ENCODE measurements around the gene LRRC8D.

LRRC8D gene

DNA sequence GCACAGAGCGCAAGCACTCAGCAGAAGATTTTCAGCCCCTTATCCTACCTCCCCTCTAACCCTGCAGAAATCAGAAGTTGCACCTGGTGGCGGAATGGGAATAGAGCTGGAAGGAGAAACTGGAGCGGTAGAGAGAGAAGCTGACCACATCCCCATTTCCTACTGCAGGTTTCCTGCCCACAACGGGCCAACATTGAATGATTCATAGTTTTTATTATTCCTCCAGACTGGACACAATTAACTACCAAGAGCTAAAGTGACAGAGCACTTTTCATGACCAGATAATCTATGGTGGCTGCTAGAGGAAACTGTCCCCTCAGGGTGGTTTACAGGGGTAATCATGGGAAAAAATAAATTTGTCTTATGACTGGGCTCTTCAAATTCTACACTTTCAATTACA lies 21.3 kb upstream of the LRRC8D start:
- DNase-seq (no peak), ATAC-seq (no peak)
- no peaks in the 10 kb centered on the region for H3K9me3 Mint-ChIP-seq
- no peaks in the 10 kb centered on the region for H3K36me3 Mint-ChIP-seq (ENCODE audit: low read depth)
- H3K27ac Mint-ChIP-seq: no peak overlapping the region
- peaks cover 20% of the 10 kb centered on the region for H3K4me1 Mint-ChIP-seq
- no peaks in the 10 kb centered on the region for H3K27me3 Mint-ChIP-seq
- H3K4me3 Mint-ChIP-seq: no peak overlapping the region

DNA sequence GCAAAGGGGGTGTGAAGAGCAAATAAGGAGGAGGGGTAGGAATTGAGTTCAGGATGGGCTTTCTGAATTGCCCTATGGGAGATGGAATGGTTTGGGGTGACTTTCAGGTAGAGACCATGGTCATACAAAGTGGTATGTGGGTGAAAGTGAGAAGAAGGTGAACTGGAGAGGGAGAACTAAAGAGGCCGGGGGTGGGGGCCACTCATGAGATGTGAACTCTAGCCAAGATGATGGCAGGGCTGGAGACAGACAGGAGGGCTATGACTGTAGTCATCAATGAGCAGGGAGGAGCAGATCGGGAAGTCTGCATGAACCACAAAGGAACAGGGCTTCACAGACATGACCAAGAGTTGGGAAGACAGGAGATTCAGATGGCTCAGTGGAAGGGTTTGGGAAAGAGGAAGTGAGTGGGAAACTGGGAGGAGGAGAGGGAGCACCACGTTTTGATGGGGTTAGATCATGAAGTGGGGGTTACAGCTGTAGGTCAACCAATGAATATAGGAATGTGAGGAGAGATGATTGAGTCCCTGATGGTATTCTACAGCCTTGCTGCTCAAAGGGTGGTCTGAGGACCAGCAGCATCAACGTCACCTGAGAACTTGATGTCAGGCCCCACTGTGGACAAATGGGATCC lies 20.7 kb upstream of the LRRC8D start:
- ATAC-seq (no peak), DNase-seq (no peak)
- Mint-ChIP-seq H3K27ac (no peak overlapping the region), H3K4me3 (no peak overlapping the region), H3K4me1 (peaks cover 20% of the 10 kb centered on the region), H3K27me3 (no peaks in the 10 kb centered on the region), H3K36me3 (ENCODE audit: low read depth) (no peaks in the 10 kb centered on the region), H3K9me3 (no peaks in the 10 kb centered on the region)

DNA sequence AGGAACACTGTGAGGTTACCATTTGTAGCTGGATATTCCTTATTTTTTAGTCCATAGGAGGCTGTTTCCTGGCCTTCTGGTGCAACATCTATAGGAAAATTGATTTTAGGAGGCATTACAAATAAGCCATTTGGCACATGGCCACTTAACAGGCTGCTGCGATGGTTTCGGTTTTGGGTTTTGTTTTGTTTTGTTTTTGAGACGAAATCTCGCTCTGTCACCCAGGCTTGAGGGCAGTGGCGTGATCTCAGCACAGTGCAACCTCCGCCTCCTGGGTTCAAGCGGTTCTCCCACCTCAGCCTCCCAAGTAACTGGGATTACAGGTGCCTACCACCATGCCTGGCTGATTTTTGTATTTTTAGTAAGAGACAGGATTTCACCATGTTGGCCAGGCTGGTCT lies 20.1 kb upstream of the LRRC8D start:
- no peak overlapping the region for H3K27ac Mint-ChIP-seq

DNA sequence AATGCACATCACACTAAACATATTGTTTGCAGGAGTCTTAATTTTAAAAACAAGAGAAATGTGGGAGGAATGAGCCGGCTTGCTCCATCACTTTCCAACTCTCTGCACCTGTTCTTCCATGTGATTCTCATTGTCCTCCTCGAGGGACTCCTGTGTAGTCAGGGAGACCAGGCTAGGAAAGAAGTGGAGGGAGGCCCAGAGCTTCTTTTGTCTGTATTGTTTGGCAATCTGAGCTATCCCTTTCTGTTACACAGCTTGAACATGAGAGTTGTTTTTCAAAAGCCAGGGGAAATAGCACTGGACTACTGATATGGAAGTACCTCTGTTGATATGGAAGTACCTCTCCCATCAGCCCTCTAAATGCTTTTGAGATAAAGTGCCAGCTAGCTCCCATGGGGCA lies 18.8 kb upstream of the LRRC8D start:
- no peaks in the 10 kb centered on the region for H3K36me3 Mint-ChIP-seq (ENCODE audit: low read depth)
- peaks cover 20% of the 10 kb centered on the region for H3K4me1 Mint-ChIP-seq
- no peaks in the 10 kb centered on the region for H3K27me3 Mint-ChIP-seq
- H3K9me3 Mint-ChIP-seq: no peaks in the 10 kb centered on the region
- ATAC-seq: no peak
- H3K4me3 Mint-ChIP-seq: no peak overlapping the region
- H3K27ac Mint-ChIP-seq: no peak overlapping the region
- DNase-seq: no peak

More for the DNA sequence above, 20.1 kb upstream of the LRRC8D start:
- Mint-ChIP-seq H3K36me3 (ENCODE audit: low read depth) (no peaks in the 10 kb centered on the region), H3K27me3 (no peaks in the 10 kb centered on the region), H3K4me1 (peaks cover 20% of the 10 kb centered on the region), H3K9me3 (no peaks in the 10 kb centered on the region), H3K4me3 (no peak overlapping the region)
- ATAC-seq (no peak), DNase-seq (no peak)

DNA sequence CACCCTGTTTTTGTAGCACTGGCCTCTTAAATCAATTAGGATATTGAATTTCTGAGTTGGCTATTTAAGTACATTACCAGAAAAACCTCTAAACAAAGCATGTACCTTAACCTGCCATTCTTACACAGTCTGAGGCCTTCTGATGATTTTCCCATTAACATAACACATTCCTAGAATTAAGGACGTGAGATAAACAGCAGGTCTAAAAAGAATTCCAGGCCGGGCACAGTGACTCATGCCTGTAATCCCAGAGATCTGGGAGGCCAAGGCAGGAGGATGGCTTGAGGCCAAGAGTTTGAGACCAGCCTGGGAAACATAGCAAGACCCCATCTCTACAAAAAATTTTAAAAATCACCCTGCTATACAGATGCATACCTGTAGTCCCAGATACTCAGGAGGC lies 18.0 kb upstream of the LRRC8D start:
- no peak overlapping the region for H3K27ac Mint-ChIP-seq
- DNase-seq: no peak
- H3K4me1 Mint-ChIP-seq: peaks cover 20% of the 10 kb centered on the region
- H3K9me3 Mint-ChIP-seq: no peaks in the 10 kb centered on the region
- H3K4me3 Mint-ChIP-seq: no peak overlapping the region
- no peak for ATAC-seq
- no peaks in the 10 kb centered on the region for H3K36me3 Mint-ChIP-seq (ENCODE audit: low read depth)
- no peaks in the 10 kb centered on the region for H3K27me3 Mint-ChIP-seq

DNA sequence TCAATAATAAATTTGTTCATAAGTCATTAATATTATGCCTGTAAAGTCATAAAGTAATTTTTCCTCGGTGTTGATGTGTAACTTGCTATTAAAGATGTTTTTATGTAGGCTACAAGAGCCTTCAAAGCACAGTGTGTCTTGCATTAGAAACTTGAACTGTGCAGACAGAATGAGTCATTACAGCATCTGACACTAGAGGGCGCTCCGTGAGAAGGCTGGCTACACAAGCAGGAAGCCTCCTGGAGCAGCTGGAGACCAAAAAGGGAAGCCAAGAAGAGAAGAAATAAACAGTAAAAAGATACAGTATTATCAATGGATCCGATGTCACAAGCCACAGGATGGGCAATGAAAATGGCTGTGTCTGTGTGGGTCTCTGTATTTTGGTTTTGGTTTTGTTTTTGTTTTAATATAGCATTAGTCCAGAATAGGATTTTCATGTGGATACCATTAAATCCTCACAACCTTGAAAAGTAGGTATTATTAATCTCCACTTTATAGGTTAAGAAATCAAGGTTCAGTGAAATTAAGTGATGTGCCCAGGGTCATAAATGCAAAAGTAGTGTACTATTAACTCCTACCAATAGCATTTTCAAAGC lies 16.1 kb upstream of the LRRC8D start:
- no peak overlapping the region for H3K27ac Mint-ChIP-seq
- peaks cover 9% of the 10 kb centered on the region for H3K4me1 Mint-ChIP-seq
- no peak overlapping the region for H3K4me3 Mint-ChIP-seq
- H3K36me3 Mint-ChIP-seq (ENCODE audit: low read depth): no peaks in the 10 kb centered on the region
- DNase-seq: peak; percentile 89
- ATAC-seq: peak; percentile 80
- no peaks in the 10 kb centered on the region for H3K9me3 Mint-ChIP-seq
- H3K27me3 Mint-ChIP-seq: peaks cover 4% of the 10 kb centered on the region

DNA sequence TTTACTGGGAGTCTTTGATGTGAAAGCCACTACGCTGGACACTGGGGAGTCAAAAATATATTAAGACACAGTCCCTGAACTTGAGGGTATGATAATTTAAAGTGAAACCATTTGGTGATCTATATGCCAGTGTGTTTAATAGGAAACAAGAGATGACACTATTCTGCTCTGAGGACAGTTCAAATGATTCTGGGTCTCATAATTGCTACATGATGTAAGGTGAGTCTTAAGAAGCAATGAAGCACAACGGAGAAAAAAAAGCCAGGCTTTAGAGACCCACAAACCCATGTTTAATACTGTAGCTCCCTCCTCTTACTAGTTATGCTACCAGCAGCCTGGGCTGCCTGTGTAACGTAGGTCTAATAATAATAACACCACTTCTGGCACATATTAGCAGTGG lies 14.2 kb upstream of the LRRC8D start:
- no peaks in the 10 kb centered on the region for H3K4me1 Mint-ChIP-seq
- DNase-seq (no peak), ATAC-seq (no peak)
- no peak overlapping the region for H3K27ac Mint-ChIP-seq
- peaks cover 4% of the 10 kb centered on the region for H3K27me3 Mint-ChIP-seq
- H3K9me3 Mint-ChIP-seq: no peaks in the 10 kb centered on the region
- H3K4me3 Mint-ChIP-seq: no peak overlapping the region
- H3K36me3 Mint-ChIP-seq (ENCODE audit: low read depth): no peaks in the 10 kb centered on the region

DNA sequence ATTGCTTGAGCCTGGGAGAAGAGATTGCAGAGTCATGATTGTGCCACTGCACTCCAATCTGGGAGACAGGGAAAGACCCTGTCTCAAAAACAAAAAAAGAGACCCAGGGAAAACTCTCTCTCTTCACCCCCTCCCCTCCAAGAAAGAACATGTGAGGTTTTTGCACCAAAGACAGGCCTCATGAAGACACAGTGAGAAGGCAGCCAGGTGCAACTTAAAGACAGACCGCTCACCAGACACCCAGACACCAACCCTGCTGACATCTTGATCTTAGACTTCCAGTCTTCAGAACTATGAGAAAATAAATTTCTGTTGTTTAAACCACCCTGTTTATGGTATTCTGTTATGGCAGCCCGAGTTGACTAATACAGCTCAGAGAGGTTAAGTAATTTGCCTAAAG lies 13.3 kb upstream of the LRRC8D start:
- Mint-ChIP-seq H3K27me3 (peaks cover 4% of the 10 kb centered on the region), H3K27ac (no peak overlapping the region), H3K36me3 (ENCODE audit: low read depth) (no peaks in the 10 kb centered on the region), H3K4me1 (no peaks in the 10 kb centered on the region), H3K4me3 (no peak overlapping the region), H3K9me3 (no peaks in the 10 kb centered on the region)
- ATAC-seq: no peak
- no peak for DNase-seq

DNA sequence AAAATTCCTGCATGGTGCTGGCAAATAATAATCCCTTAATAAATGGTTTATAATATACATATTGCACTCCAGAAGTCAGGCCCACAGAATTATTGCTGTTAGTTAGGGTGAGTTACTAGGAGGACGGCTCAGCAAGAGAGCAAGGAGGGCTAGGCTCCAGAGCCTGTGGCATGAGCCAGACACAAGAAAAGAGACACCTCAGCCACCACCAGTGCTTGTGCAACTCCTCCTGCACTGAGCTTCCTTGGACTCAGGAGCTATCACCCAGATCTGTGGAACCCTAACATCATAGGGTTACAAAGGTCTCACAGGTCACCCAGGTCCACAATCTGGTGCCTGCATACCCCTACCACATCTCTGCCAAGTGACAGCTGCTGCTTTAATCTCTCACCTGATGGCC lies 12.8 kb upstream of the LRRC8D start:
- H3K36me3 Mint-ChIP-seq (ENCODE audit: low read depth): no peaks in the 10 kb centered on the region
- H3K27ac Mint-ChIP-seq: no peak overlapping the region
- H3K9me3 Mint-ChIP-seq: no peaks in the 10 kb centered on the region
- no peak overlapping the region for H3K4me3 Mint-ChIP-seq
- H3K4me1 Mint-ChIP-seq: peaks cover 3% of the 10 kb centered on the region
- no peak for DNase-seq
- no peak for ATAC-seq
- peaks cover 5% of the 10 kb centered on the region for H3K27me3 Mint-ChIP-seq

DNA sequence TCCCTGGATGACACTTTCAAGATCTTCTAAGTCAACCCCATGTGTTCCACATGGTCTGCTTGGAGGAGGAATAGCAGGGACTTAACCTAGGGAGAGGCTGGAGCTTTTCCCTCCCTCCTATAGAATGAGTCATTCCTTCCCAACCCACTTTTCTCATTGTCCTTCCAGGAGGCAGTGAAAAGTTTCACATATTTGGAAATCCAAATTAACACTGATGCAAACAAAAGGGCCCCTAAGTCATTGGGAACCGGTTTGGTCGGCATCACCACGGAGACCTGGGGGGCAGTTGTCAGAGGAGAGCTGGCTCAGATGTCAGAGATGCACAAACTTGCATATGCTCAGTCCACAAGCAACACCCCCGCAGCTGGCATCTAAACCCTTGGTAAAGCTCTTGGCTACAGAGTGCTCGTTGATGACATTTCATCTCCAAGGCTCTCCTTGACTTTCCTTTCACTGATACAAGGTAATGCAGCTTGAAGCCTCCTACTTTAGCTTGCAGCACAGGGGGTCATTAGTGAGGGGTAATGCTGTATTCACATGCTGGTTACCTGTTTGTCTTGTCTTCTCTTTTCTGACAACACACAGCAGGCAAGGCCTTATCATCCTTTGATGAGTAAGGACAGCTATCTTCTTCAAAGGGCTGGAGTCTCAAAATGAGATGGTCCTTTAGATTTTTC lies 12.3 kb upstream of the LRRC8D start:
- H3K27me3 Mint-ChIP-seq: peaks cover 6% of the 10 kb centered on the region
- DNase-seq (no peak), ATAC-seq (no peak)
- no peaks in the 10 kb centered on the region for H3K9me3 Mint-ChIP-seq
- H3K4me1 Mint-ChIP-seq: peaks cover 5% of the 10 kb centered on the region
- no peak overlapping the region for H3K4me3 Mint-ChIP-seq
- no peaks in the 10 kb centered on the region for H3K36me3 Mint-ChIP-seq (ENCODE audit: low read depth)
- H3K27ac Mint-ChIP-seq: no peak overlapping the region

DNA sequence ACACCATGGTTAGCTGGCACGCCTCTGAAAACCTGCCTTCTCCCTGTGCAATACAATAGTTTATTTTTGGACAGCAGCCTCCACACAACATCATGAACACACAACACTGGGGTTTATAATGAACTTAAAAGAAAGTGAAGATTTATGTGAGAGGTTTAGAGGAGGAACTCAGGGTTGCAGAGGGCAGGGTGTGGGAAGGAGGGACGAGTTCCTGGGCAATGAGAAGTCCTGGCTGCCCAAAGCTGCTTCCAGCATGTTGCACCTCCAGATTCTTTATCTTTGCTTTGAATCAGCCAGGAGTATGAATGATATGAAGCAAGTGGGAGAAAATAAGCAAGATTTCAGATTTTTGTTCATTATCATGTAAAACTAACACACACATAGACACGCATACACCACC lies 11.3 kb upstream of the LRRC8D start:
- ATAC-seq: no peak
- no peak overlapping the region for H3K27ac Mint-ChIP-seq
- H3K4me3 Mint-ChIP-seq: no peak overlapping the region
- no peak for DNase-seq
- H3K9me3 Mint-ChIP-seq: no peaks in the 10 kb centered on the region
- H3K27me3 Mint-ChIP-seq: peaks cover 6% of the 10 kb centered on the region
- peaks cover 7% of the 10 kb centered on the region for H3K4me1 Mint-ChIP-seq
- H3K36me3 Mint-ChIP-seq (ENCODE audit: low read depth): no peaks in the 10 kb centered on the region

DNA sequence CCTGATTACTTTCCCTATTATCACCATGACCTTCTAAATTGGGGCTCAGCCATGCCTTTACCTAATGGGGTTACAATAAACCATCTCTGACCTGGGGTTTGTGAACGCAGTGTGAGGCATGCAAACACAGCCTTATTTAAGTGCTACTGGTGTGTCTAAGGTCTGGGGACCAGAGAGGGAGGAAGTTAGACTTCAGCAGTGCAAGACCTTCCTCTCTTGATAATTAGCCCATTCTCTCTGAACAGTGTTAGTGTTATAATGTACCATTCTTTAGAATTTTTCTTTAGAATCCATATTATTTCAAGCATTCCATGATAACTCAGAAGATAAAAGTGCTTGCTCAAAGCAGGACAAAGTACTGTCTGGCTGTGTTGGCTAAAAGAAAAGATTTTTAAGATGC lies 10.5 kb upstream of the LRRC8D start:
- Mint-ChIP-seq H3K27me3 (peaks cover 6% of the 10 kb centered on the region), H3K4me3 (no peak overlapping the region), H3K36me3 (ENCODE audit: low read depth) (no peaks in the 10 kb centered on the region), H3K27ac (no peak overlapping the region), H3K4me1 (peaks cover 11% of the 10 kb centered on the region), H3K9me3 (no peaks in the 10 kb centered on the region)
- ATAC-seq: no peak
- DNase-seq: no peak

DNA sequence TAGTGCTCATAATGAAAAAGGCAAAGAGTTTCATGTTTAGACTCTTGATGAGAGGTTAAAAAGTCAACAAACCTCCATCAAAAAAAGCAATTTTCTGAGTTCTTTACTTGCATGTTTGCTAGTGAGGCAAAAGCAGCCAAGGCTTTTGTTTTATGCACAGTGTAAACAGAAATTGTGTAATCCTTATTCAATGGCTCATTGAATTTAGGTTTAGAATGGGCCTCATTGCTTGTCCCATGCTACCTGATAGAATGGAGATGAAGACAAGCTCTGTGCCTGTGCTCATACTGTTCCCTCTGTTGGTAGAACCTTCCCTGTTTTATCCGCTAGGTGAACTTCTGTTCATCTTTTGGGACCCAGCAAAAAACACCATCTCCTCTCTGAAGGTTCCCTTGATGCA lies 10.0 kb upstream of the LRRC8D start:
- H3K36me3 Mint-ChIP-seq (ENCODE audit: low read depth): no peaks in the 10 kb centered on the region
- H3K4me3 Mint-ChIP-seq: no peak overlapping the region
- H3K9me3 Mint-ChIP-seq: no peaks in the 10 kb centered on the region
- no peak for ATAC-seq
- peaks cover 6% of the 10 kb centered on the region for H3K27me3 Mint-ChIP-seq
- H3K4me1 Mint-ChIP-seq: peaks cover 17% of the 10 kb centered on the region
- no peak overlapping the region for H3K27ac Mint-ChIP-seq
- no peak for DNase-seq

DNA sequence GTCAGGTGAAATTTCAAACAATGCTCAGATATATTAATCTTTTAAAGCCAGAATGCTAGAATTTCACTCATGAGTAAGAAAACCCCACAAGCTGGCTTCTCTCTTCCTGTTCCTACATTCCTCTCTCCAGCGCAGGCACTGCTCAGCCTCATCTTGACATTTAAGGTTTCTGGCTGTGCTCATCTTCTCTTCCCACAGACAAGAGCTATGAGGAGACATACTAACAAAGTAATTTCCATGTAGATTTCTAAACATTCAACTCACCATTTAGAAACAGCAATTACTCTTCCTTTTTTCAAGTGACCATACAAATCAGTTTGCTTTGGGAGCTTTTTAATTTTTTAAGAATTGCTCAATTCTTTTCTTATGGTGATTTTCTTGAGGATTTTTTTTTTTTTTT lies 7.8 kb upstream of the LRRC8D start:
- Mint-ChIP-seq H3K27me3 (peaks cover 6% of the 10 kb centered on the region), H3K36me3 (ENCODE audit: low read depth) (no peaks in the 10 kb centered on the region), H3K4me3 (no peak overlapping the region), H3K9me3 (no peaks in the 10 kb centered on the region), H3K4me1 (peaks cover 19% of the 10 kb centered on the region), H3K27ac (no peak overlapping the region)
- ATAC-seq (no peak), DNase-seq (no peak)

DNA sequence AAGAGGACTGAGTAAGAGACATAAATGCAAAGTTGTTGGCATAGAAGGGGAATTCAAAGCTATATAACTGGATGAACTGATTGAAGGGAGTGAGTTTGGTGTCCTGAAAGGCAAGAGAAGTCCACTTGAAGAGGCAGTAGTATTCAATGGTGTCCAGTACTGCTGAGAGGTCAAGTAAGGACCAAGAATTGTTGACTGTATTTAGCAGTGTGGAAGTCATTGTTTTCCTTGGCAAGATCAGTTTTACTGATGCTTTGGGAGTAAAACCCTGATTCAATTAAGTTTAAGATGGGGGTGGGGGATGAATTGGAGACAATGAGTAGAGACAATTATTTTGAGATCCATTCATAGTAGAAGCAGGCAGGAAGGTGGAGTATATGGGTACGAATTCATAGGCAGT lies 5.8 kb upstream of the LRRC8D start:
- ATAC-seq (no peak), DNase-seq (no peak)
- no peaks in the 10 kb centered on the region for H3K36me3 Mint-ChIP-seq (ENCODE audit: low read depth)
- H3K27me3 Mint-ChIP-seq: peaks cover 2% of the 10 kb centered on the region
- no peaks in the 10 kb centered on the region for H3K9me3 Mint-ChIP-seq
- no peak overlapping the region for H3K27ac Mint-ChIP-seq
- peaks cover 30% of the 10 kb centered on the region for H3K4me1 Mint-ChIP-seq
- no peak overlapping the region for H3K4me3 Mint-ChIP-seq
